CD14-positive monocyte (primary cell): ENCODE data around the gene HAVCR2. TPM values are rescaled to one million over a fixed set of nuclear protein-coding genes. Genes with fewer than 3 reads are reported as not detected.

ENCODE experiments used
- DNase-seq, 3 donors: peaks; one replicate each; pipeline ENCODE4 v3.0.0-alpha.2; 2011 to 2022
- H2AFZ ChIP-seq: 2 replicates; pipeline ENCODE4 v1.6.0; 2012; ENCODE audit warnings: mild to moderate bottlenecking, low read depth, low read length, inconsistent platforms; ENCODE audit not compliant: insufficient read depth, poor library complexity, severe bottlenecking
- H3K27ac ChIP-seq, 2 donors: 1 replicate in 1 of 2; 2 replicates in 1 of 2; pipeline ENCODE4 v1.5.1; 2012 to 2013; ENCODE audit warnings: low read length in 2 of 2, control low read depth in 1 of 2, inconsistent platforms in 1 of 2, low read depth in 1 of 2, mild to moderate bottlenecking in 1 of 2
- H3K27me3 ChIP-seq, 2 donors: one replicate each; pipeline versions ENCODE4 v1.6.0 to v1.6.1; 2011 to 2013; ENCODE audit warnings: low read length in 2 of 2; ENCODE audit not compliant: control insufficient read depth in 2 of 2, insufficient read depth in 2 of 2
- H3K36me3 ChIP-seq, 2 donors: replicated peaks in 1 of 2; 1 replicate in 1 of 2; 2 replicates in 1 of 2; pipeline versions ENCODE4 v1.5.1 to v1.6.1; 2012 to 2013; ENCODE audit warnings: low read length in 2 of 2, control low read depth in 1 of 2, inconsistent platforms in 1 of 2, mild to moderate bottlenecking in 1 of 2; ENCODE audit not compliant: insufficient read depth in 2 of 2, control insufficient read depth in 1 of 2
- H3K4me1 ChIP-seq, 2 donors: 1 replicate in 1 of 2; 2 replicates in 1 of 2; pipeline versions ENCODE4 v1.5.1 to v1.6.1; 2012 to 2013; ENCODE audit warnings: low read length in 2 of 2, control low read depth in 1 of 2, inconsistent platforms in 1 of 2, mild to moderate bottlenecking in 1 of 2, moderate library complexity in 1 of 2; ENCODE audit not compliant: insufficient read depth in 2 of 2, control insufficient read depth in 1 of 2
- H3K4me2 ChIP-seq: replicated peaks from 2 replicates; pipeline ENCODE3; 2012; ENCODE audit warnings: low read length, moderate library complexity, mild to moderate bottlenecking; ENCODE audit not compliant: poor library complexity, severe bottlenecking; ENCODE audit errors: extremely low read depth
- H3K4me3 ChIP-seq, 3 experiments: fragments of 200-600 bp in 1 of 3; sonication (generic) in 1 of 3; replicated peaks in 1 of 3; 1 replicate in 2 of 3; 2 replicates in 1 of 3; pipeline ENCODE4 v1.5.1; 2011 to 2013; ENCODE audit warnings: low read length in 3 of 3, mild to moderate bottlenecking in 3 of 3, control low read depth in 2 of 3, low read depth in 2 of 3, inconsistent platforms in 1 of 3, moderate library complexity in 1 of 3
- H3K79me2 ChIP-seq: 2 replicates; pipeline ENCODE4 v1.6.0; 2012; ENCODE audit warnings: mild to moderate bottlenecking, control low read depth, inconsistent platforms, low read length, moderate library complexity; ENCODE audit not compliant: insufficient read depth
- H3K9ac ChIP-seq: 2 replicates; pipeline ENCODE4 v1.6.0; 2017; ENCODE audit warnings: low read length, mild to moderate bottlenecking; ENCODE audit not compliant: insufficient read depth, poor library complexity, severe bottlenecking
- H3K9me3 ChIP-seq, 2 donors: replicated peaks in 1 of 2; 1 replicate in 1 of 2; 2 replicates in 1 of 2; pipeline versions ENCODE4 v1.5.1 to v1.6.1; 2012 to 2013; ENCODE audit warnings: low read length in 2 of 2, control low read depth in 1 of 2; ENCODE audit not compliant: control insufficient read depth in 1 of 2, insufficient read depth in 1 of 2
- H4K20me1 ChIP-seq: 2 replicates; pipeline ENCODE4 v1.6.0; 2012; ENCODE audit warnings: mild to moderate bottlenecking, low read length, control low read depth, moderate library complexity; ENCODE audit not compliant: insufficient read depth
- H3K27ac Mint-ChIP-seq, 7 donors: one replicate each; pipeline ENCODE4 v1.8.0; 2020; ENCODE audit warnings: mild to moderate bottlenecking in 7 of 7, mixed read lengths in 7 of 7, moderate library complexity in 6 of 7, inconsistent platforms in 2 of 7
- H3K27me3 Mint-ChIP-seq, 3 donors: one replicate each; pipeline ENCODE4 v1.8.0; 2021 to 2022; ENCODE audit warnings: low read depth in 3 of 3, mild to moderate bottlenecking in 3 of 3, mixed read lengths in 3 of 3, moderate library complexity in 3 of 3, inconsistent platforms in 1 of 3
- H3K36me3 Mint-ChIP-seq, 2 donors: one replicate each; pipeline ENCODE4 v1.8.0; 2020; ENCODE audit warnings: mixed read lengths in 2 of 2, inconsistent platforms in 1 of 2, mild to moderate bottlenecking in 1 of 2
- H3K4me1 Mint-ChIP-seq: one replicate; pipeline ENCODE4 v1.8.0; 2020; ENCODE audit warnings: mild to moderate bottlenecking, mixed read lengths
- H3K4me3 Mint-ChIP-seq, 2 donors: one replicate each; pipeline ENCODE4 v1.8.0; 2020; ENCODE audit warnings: mild to moderate bottlenecking in 2 of 2, mixed read lengths in 2 of 2, moderate library complexity in 1 of 2
- H3K9me3 Mint-ChIP-seq, 7 donors: one replicate each; pipeline ENCODE4 v1.8.0; 2020 to 2022; ENCODE audit warnings: mixed read lengths in 7 of 7, mild to moderate bottlenecking in 6 of 7, moderate library complexity in 6 of 7, inconsistent platforms in 2 of 7
- CTCF ChIP-seq: fragments of 200-600 bp; IDR thresholded peaks from one replicate; pipeline ENCODE4 v1.8.0; 2022; ENCODE audit warnings: antibody characterized with exemption, mild to moderate bottlenecking
- WGBS: methylation state at CpG from one replicate; pipeline ENCODE4 v1.1.5; 2013; ENCODE audit warnings: missing lambda C conversion rate; ENCODE audit not compliant: insufficient coverage; 5-methylcytosine and 5-hydroxymethylcytosine counted together
- intact Hi-C, 2 donors: fragments of 100-400 bp; cut with micrococcal nuclease; formaldehyde crosslinking; loops; one replicate each; pipeline versions ENCODE4 v1.15.0 to v1.15.1; 2023
- polyA plus RNA-seq, 3 donors: library from polyadenylated mRNA; depleted of rRNA in 1 of 3; unstranded in 2 of 3; stranded (reverse) in 1 of 3; fragments of 300-500 nt in 2 of 3; fragments of >200 nt in 1 of 3; fragmentation: Illumina TruSeq in 2 of 3; gene quantifications; 1 replicate in 2 of 3; 2 replicates in 1 of 3; pipeline ENCODE4 v1.2.3, GENCODE V29; 2012 to 2021

HAVCR2 gene
- polyA plus RNA-seq, 3 donors: 33.1 to 56.8 (median 45.0) TPM

- no peaks in the 10 kb centered on the region for H3K27me3 ChIP-seq
- H3K27me3 Mint-ChIP-seq: no peaks in the 10 kb centered on the region
- no peak overlapping the region for H3K4me3 Mint-ChIP-seq
- peak overlapping the region in 1 of 7 donors; percentile 51 for H3K27ac Mint-ChIP-seq
- no peak overlapping the region for H3K9ac ChIP-seq
- H3K36me3 Mint-ChIP-seq: peaks cover 33 to 41% of the 10 kb centered on the region in 2 donors
- H4K20me1 ChIP-seq: no peaks in the 10 kb centered on the region
- no peaks in the 10 kb centered on the region for H3K9me3 ChIP-seq
- peak overlapping the region in 1 of 2 donors; percentile 8 for H3K27ac ChIP-seq
- H3K79me2 ChIP-seq: peaks cover 50% of the 10 kb centered on the region
- no peak for TF ChIP-seq CTCF
- peaks cover 8 to 14% of the 10 kb centered on the region in 2 donors for H3K4me1 ChIP-seq
- H3K4me1 Mint-ChIP-seq: peaks cover 32% of the 10 kb centered on the region
- WGBS: no CpG with 5 or more reads among the region's 6 CpGs
- no peak overlapping the region for H3K4me3 ChIP-seq
- H3K9me3 Mint-ChIP-seq: peaks cover 0 to 2% (median 0%) of the 10 kb centered on the region in 7 donors
- intact Hi-C loops: no loop called here
- peaks cover 22 to 37% of the 10 kb centered on the region in 2 donors for H3K36me3 ChIP-seq
- no peak for DNase-seq
- H3K4me2 ChIP-seq: no peak overlapping the region
- H2AFZ ChIP-seq: no peak overlapping the region
Observed at GRCh38 chr5:157137691-157138090, 28.8 kb upstream of the HAVCR2 start.

- peaks cover 0 to 6% of the 10 kb centered on the region in 2 donors for H3K4me1 ChIP-seq
- DNase-seq: no peak
- peaks cover 28% of the 10 kb centered on the region for H3K4me1 Mint-ChIP-seq
- peaks cover 3% of the 10 kb centered on the region for H3K79me2 ChIP-seq
- no CpG with 5 or more reads among the region's 1 CpG for WGBS
- H4K20me1 ChIP-seq: no peaks in the 10 kb centered on the region
- H3K27ac ChIP-seq: no peak overlapping the region
- H3K36me3 Mint-ChIP-seq: peaks cover 8 to 9% of the 10 kb centered on the region in 2 donors
- no peak overlapping the region for H3K4me3 Mint-ChIP-seq
- H3K4me3 ChIP-seq: no peak overlapping the region
- peaks cover 0 to 2% (median 0%) of the 10 kb centered on the region in 7 donors for H3K9me3 Mint-ChIP-seq
- no peaks in the 10 kb centered on the region for H3K27me3 ChIP-seq
- H3K9ac ChIP-seq: no peak overlapping the region
- H3K36me3 ChIP-seq: peaks cover 2 to 12% of the 10 kb centered on the region in 2 donors
- intact Hi-C loops: loop anchor here in 1 of 2 donors (5.0 kb wide), 1 partner anchor 45 kb away; no protein-coding TSS in a partner anchor
- H3K9me3 ChIP-seq: no peaks in the 10 kb centered on the region
- no peak overlapping the region for H3K4me2 ChIP-seq
- TF ChIP-seq CTCF: peak; percentile 9
- H2AFZ ChIP-seq: no peak overlapping the region
- H3K27ac Mint-ChIP-seq: no peak overlapping the region
- H3K27me3 Mint-ChIP-seq: peaks cover 0 to 4% (median 0%) of the 10 kb centered on the region in 3 donors
Observed at GRCh38 chr5:157132281-157132612, 23.4 kb upstream of the HAVCR2 start.
